ENCODE data around the gene CKAP5.

Gene CKAP5

DNA sequence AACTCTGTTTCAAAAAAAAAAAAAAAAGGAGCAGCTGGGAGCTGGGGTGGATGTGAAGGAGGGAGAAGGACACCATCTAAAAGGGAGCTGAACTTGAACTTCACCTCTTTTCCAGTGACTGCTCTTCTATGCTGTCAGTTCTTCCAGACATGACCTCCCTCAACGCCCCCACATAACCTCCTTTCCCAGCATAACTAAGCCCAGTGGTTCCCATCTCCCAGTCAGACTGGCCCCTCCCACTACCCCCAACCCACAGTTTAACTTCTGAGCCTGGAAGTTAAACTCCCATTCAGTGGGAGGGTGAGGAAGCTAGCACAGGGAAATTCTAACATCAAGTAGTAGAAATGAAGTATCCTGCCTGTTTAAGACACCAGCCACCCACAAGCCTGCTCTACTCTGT is 147.5 kb downstream of the CKAP5 start:
- no peak for DNase-seq (ENCODE audit: low read depth in 2 of 2)

- DNase-seq (ENCODE audit: low read depth in 2 of 2), result no peak
Observed at GRCh38 chr11:46697723-46698122, 148.4 kb downstream of the CKAP5 start.

- no peak for DNase-seq (ENCODE audit: low read depth in 2 of 2)
Observed at GRCh38 chr11:46697303-46697702, 148.8 kb downstream of the CKAP5 start.

- no peak for DNase-seq (ENCODE audit: low read depth in 2 of 2)
Observed at GRCh38 chr11:46696212-46696558, 149.9 kb downstream of the CKAP5 start.

DNA sequence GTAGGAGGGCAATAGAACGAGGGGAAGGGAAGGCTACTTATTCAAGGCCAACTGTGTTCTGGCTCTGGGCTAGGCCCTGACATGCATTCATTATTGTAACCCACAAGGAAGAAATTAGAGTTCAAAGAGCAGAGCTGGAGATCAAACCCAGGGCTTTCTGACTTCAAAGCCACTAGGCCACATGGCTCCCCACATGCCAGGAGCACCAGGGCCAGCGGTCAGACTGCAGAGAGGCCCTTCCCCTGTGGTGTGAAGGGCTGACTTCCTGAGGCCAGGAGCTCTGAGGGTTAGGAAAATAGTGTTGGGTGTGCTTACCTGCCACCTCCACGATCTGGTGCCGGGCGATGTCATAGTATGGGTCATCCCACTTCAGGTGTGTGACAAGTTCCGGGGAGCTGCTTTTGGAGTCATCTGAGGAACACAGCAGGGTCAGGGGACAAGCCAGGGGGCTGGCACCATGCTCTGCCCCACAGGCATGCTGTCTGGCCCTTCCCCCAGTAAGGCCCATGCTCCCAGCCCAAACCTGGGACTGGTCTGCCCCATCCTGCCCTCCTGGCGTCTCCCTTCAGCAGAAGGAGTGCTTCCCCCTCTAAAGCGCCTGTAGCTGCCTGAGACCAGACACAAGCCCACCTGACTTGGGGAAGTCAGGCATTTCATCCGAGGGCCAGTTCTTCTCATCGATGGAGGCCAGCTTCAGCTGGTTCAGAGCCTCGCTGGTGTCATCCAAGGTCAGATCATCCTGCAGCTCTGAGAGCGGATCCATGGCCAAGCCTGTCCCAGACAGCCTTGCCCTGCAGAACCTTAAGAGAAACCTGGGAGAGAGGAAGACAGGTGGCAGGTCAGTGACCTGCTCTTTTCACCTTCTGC is 150.5 kb downstream of the CKAP5 start:
- DNase-seq (ENCODE audit: low read depth in 2 of 2), result no peak

- no peak for DNase-seq (ENCODE audit: low read depth in 2 of 2)
Observed at GRCh38 chr11:46694607-46695006, 151.5 kb downstream of the CKAP5 start.

DNA sequence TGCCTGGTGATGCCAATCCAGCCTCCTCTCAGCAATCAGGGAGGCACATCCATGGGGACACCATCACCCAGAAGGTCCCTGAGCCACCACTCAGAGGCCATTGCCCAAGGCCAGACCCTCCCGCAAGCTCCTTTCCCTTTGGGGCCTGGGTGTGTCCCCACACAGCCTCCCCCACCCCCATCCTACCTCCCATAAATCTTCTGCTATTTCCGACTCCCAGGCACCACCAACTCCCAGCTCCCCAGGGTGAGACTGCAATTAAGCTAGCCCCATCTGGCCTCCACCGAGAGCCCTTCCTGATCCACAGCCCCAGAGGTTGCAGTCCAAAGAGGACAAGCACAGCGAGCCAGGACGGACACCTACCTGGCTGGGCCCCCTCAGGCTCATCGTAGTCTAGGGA is 152.0 kb downstream of the CKAP5 start:
- no peak for DNase-seq (ENCODE audit: low read depth in 2 of 2)

DNA sequence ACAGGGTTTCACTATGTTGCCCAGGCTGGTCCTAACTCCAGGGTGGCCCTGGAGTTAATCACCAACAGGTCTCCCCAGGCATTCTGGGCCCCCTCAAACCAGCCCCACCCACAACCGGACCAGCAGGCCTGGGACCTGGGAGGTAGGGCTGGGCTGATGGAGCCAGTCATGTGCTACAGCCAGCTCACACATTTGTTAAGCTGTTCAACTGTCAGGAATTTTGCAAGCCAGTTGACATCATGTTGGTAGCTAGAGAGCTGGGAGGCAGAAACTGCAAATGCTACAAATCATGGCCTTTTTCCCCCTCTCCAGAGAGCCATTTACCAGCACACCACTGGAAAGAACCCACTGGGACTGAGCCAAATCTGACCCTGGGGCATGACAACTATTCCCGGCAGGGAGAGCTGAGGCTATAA is 152.5 kb downstream of the CKAP5 start:
- no peak for DNase-seq (ENCODE audit: low read depth in 2 of 2)
